Endodermal cell (in vitro differentiated cells): Measurements from ENCODE around the gene HAGH. TPM values are rescaled to one million over a fixed set of nuclear protein-coding genes. Genes with fewer than 3 reads are reported as not detected.

ENCODE experiments used
- DNase-seq: peaks from one replicate; pipeline ENCODE4 v3.0.0-alpha.2; 2017
- H3K27ac ChIP-seq: 2 replicates; pipeline ENCODE4 v1.5.1; 2013; ENCODE audit warnings: mild to moderate bottlenecking, low read depth, low read length, moderate library complexity
- H3K27me3 ChIP-seq: 2 replicates; pipeline ENCODE4 v1.6.1; 2013; ENCODE audit warnings: mild to moderate bottlenecking, low read length, moderate library complexity; ENCODE audit not compliant: insufficient read depth, control insufficient read depth, poor library complexity, severe bottlenecking
- H3K36me3 ChIP-seq: 2 replicates; pipeline ENCODE4 v1.7.0; 2013; ENCODE audit warnings: mild to moderate bottlenecking, low read length, moderate library complexity; ENCODE audit not compliant: control insufficient read depth, insufficient read depth
- H3K4me1 ChIP-seq: one replicate; pipeline ENCODE4 v1.7.0; 2013; ENCODE audit warnings: low read length; ENCODE audit not compliant: control insufficient read depth, insufficient read depth
- H3K4me3 ChIP-seq: 2 replicates; pipeline ENCODE4 v1.5.1; 2013; ENCODE audit warnings: mild to moderate bottlenecking, low read length, moderate library complexity
- H3K9ac ChIP-seq: 2 replicates; pipeline ENCODE4 v1.6.1; 2013; ENCODE audit warnings: mild to moderate bottlenecking, low read length, moderate library complexity; ENCODE audit not compliant: poor library complexity, severe bottlenecking; ENCODE audit errors: extremely low read depth
- H3K9me3 ChIP-seq: 2 replicates; pipeline ENCODE4 v1.6.1; 2013; ENCODE audit warnings: mild to moderate bottlenecking, low read length, moderate library complexity; ENCODE audit not compliant: control insufficient read depth
- H3K27ac Mint-ChIP-seq: 2 replicates; pipeline ENCODE4 v1.8.0; 2020; ENCODE audit warnings: mixed read lengths
- H3K27me3 Mint-ChIP-seq: 2 replicates; pipeline ENCODE4 v1.8.0; 2021; ENCODE audit warnings: mild to moderate bottlenecking, mixed read lengths; ENCODE audit not compliant: insufficient read depth
- H3K36me3 Mint-ChIP-seq: 2 replicates; pipeline ENCODE4 v1.8.0; 2020; ENCODE audit warnings: low read depth, mixed read lengths
- H3K4me1 Mint-ChIP-seq: 2 replicates; pipeline ENCODE4 v1.8.0; 2020; ENCODE audit warnings: mixed read lengths
- H3K4me3 Mint-ChIP-seq: 2 replicates; pipeline ENCODE4 v1.8.0; 2020; ENCODE audit warnings: mild to moderate bottlenecking, moderate library complexity, mixed read lengths
- H3K9me3 Mint-ChIP-seq: 2 replicates; pipeline ENCODE4 v1.8.0; 2020; ENCODE audit warnings: mild to moderate bottlenecking, mixed read lengths
- CTCF ChIP-seq: fragments of 200-600 bp; sonication (generic); conservative IDR thresholded peaks from 2 replicates; pipeline ENCODE4 v1.5.0; 2021; ENCODE audit warnings: antibody characterized with exemption, mild to moderate bottlenecking
- WGBS, 2 experiments: methylation state at CpG; one replicate each; pipeline versions ENCODE4 v1.1.5 to v1.1.7; 2013; ENCODE audit warnings: missing lambda C conversion rate in 2 of 2, mixed read lengths in 1 of 2; ENCODE audit not compliant: insufficient coverage in 1 of 2, insufficient read length in 1 of 2; 5-methylcytosine and 5-hydroxymethylcytosine counted together
- total RNA-seq, 2 donors: library from RNA; stranded (reverse); fragmentation: NEBNext Ultra II Directional in 1 of 2; extraction: Animal tissue kit (Norgen Biotek cat#: 25700) in 1 of 2; gene quantifications; 2 replicates in 1 of 2; 3 replicates in 1 of 2; pipeline ENCODE4 v1.2.1, GENCODE V29; 2021

The HAGH gene
- total RNA-seq, 2 donors from 2014 or later: 47.8 to 52.9 TPM

GRCh38 chr16:1780677-1781072 lies 46.0 kb downstream of the HAGH start:
- Mint-ChIP-seq H3K9me3 (no peaks in the 10 kb centered on the region), H3K27ac (peak overlapping the region; percentile 17), H3K36me3 (peaks cover 15% of the 10 kb centered on the region), H3K27me3 (no peaks in the 10 kb centered on the region), H3K4me1 (peaks cover 10% of the 10 kb centered on the region), H3K4me3 (peak overlapping the region; percentile 85)
- TF ChIP-seq CTCF: no peak
- WGBS, 2 experiments: 87 to 96% methylated on average over 6 of the region's 6 CpGs
- Histone ChIP-seq H3K4me1 (peaks cover 8% of the 10 kb centered on the region), H3K36me3 (peaks cover 21% of the 10 kb centered on the region), H3K9ac (no peak overlapping the region), H3K27me3 (no peaks in the 10 kb centered on the region), H3K4me3 (peak overlapping the region; percentile 96), H3K9me3 (no peaks in the 10 kb centered on the region), H3K27ac (no peak overlapping the region)
- DNase-seq: no peak

- Mint-ChIP-seq H3K9me3 (no peaks in the 10 kb centered on the region), H3K36me3 (peaks cover 12% of the 10 kb centered on the region), H3K4me3 (peak overlapping the region; percentile 85), H3K27me3 (no peaks in the 10 kb centered on the region), H3K27ac (no peak overlapping the region), H3K4me1 (peaks cover 10% of the 10 kb centered on the region)
- TF ChIP-seq CTCF: no peak
- Histone ChIP-seq H3K9me3 (no peaks in the 10 kb centered on the region), H3K36me3 (peaks cover 19% of the 10 kb centered on the region), H3K9ac (no peak overlapping the region), H3K27ac (no peak overlapping the region), H3K4me1 (peaks cover 8% of the 10 kb centered on the region), H3K4me3 (no peak overlapping the region), H3K27me3 (no peaks in the 10 kb centered on the region)
- 92 to 93% methylated on average over 12 to 27 of the region's 27 CpGs for WGBS, 2 experiments
- DNase-seq: no peak
These were observed 46.6 kb downstream of the HAGH start for GRCh38 chr16:1779741-1780676.

GRCh38 chr16:1779234-1779701 lies 47.4 kb downstream of the HAGH start:
- Histone ChIP-seq H3K36me3 (peaks cover 19% of the 10 kb centered on the region), H3K9me3 (no peaks in the 10 kb centered on the region), H3K4me3 (no peak overlapping the region), H3K4me1 (peaks cover 8% of the 10 kb centered on the region), H3K27ac (no peak overlapping the region), H3K9ac (no peak overlapping the region), H3K27me3 (no peaks in the 10 kb centered on the region)
- H3K9me3 Mint-ChIP-seq: no peaks in the 10 kb centered on the region
- H3K27ac Mint-ChIP-seq: peak overlapping the region; percentile 66
- H3K27me3 Mint-ChIP-seq: no peaks in the 10 kb centered on the region
- DNase-seq: no peak
- H3K4me1 Mint-ChIP-seq: peaks cover 10% of the 10 kb centered on the region
- TF ChIP-seq CTCF: no peak
- WGBS, 2 experiments: 92% methylated on average over 4 to 8 of the region's 8 CpGs
- no peak overlapping the region for H3K4me3 Mint-ChIP-seq
- H3K36me3 Mint-ChIP-seq: peaks cover 11% of the 10 kb centered on the region
